ENCODE results near the gene KRT32.

GRCh38 chr17:41418116-41418860 lies 48.9 kb downstream of the KRT32 start:
- TF ChIP-seq POLR2A (IDR thresholded peaks at IDR 0.05) (no peak), CTCF (IDR thresholded peaks at IDR 0.05) (no peak), EP300 (IDR thresholded peaks at IDR 0.05) (no peak)

Data from sigmoid colon (tissue), 4 donors.